ENCODE results near the gene PTEN.
"Not testable (repeated sequence)": the region's sequence is repeated elsewhere in the genome, so short reads cannot be mapped to it uniquely, and the experiment has no call there.

PTEN gene

DNA sequence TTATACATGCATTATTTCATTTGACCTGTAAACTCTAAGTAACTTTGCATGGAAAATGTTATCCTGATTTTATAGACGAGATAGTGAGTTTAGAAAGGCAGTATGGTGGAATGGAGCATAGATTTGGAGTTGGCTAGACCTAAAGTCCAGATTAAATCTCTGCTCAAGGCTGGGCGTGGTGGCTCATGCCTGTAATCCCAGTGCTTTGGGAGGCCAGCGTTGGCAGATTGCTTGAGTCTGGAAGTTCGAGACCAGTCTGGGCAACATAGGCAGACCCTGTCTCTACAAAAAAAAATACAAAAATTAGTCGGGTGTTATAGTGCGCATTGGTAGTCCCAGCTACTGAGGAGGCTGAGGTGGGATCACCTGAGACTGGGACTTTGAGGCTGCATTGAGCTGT lies 9.4 kb downstream of the PTEN start:
- DNase-seq (ENCODE audit: low spot score): no peak

DNA sequence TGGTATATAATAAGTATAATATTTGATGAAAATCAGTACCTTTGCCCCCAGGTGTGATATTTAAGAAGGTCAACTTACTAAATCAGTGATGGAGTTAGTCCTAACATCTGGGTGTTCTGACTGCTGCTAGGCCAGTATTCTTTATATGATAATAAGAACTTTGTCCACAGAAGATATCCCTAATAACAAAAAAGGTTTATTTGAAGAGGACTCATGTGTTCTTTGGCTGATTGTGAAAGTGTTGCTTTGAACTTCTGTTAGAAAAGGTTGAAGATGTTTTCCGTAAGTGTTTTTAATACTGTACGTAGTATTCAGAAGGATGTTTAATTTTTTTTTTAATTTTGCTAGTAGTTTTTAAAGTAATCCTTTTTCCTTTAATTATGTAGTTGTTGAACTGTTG lies 10.2 kb downstream of the PTEN start:
- no peak for DNase-seq (ENCODE audit: low spot score)

GRCh38 chr10:87875929-87876571 lies 12.6 kb downstream of the PTEN start:
- DNase-seq (ENCODE audit: low spot score): no peak

DNA sequence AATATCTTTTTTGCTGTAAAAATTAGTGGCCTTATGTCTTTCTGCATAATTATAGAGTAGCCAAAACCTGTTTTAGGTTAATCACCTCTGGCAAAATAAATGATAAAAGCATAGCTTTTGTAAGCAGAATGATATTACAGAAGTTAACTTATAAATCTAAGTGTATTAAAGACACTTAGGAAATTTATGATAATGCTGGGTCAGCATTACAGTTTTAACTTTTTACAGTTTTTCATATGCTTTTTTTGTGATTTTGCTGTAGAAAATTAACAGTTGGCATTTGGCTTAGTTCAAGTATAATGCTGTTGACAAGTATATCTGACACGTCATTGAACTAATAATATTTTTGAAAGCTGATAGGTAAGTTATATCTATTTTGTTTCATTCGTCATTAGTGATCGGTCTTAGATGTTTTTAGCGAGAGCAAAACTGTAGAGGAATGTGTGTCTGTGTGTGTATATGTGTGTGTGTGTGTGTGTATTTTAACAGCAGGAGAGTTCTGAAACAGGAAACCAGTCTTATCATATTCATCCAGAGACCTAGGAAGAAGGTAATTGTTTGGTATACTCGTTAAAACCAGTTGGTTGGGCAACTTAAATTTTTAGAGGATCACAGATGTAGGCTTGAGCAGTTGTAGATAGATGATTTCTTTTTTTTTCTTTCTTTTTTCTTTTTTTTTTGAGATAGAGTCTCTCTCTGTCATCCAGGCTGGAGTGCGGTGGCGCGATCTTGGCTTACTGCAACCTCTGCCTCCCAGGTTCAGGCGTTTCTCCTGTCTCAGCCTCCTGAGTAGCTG lies 15.4 kb downstream of the PTEN start:
- no peak for DNase-seq (ENCODE audit: low spot score)

GRCh38 chr10:87880336-87880735 lies 16.9 kb downstream of the PTEN start:
- DNase-seq (ENCODE audit: low spot score): no peak

- DNase-seq (ENCODE audit: low spot score): not testable (repeated sequence)
Observed at GRCh38 chr10:87881373-87882059, 18.1 kb downstream of the PTEN start.

DNA sequence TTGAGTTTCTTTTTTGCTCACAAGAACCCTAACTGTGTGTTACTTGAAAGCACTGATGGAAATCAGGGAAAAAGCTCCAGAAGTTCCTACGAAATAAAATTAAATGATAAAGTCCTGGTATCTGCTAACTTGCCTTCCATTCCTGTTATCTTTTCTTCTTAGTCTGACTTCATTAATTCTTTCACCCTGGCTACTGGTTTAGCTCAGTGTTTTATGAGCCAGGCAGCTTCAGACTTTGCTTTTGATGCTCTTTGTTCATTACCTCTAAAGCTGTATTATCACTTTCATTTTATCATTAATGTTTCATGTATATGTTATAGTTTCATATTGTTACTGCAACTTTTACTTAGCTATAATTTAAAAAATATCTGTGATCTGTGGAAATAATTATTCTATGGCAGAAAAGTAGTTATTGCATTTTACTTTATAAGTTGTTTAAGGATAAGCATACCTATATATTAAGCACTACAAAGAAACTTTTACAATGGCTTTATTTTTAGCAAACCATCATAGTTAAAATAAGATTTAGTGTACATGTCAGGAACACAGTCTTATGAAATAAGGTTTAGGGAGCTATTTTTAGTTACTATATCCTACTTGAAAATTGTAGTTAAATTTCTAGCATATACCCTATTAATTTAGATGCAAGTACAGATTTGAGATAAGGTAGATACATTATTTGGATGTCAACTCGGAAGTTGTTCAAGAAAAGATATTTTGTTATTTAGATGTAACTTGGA lies 19.3 kb downstream of the PTEN start:
- no peak for DNase-seq (ENCODE audit: low spot score)

- no peak for DNase-seq (ENCODE audit: low spot score)
Observed at GRCh38 chr10:87886635-87887034, 23.2 kb downstream of the PTEN start.

GRCh38 chr10:87887146-87887545 lies 23.7 kb downstream of the PTEN start:
- DNase-seq (ENCODE audit: low spot score): no peak

DNA sequence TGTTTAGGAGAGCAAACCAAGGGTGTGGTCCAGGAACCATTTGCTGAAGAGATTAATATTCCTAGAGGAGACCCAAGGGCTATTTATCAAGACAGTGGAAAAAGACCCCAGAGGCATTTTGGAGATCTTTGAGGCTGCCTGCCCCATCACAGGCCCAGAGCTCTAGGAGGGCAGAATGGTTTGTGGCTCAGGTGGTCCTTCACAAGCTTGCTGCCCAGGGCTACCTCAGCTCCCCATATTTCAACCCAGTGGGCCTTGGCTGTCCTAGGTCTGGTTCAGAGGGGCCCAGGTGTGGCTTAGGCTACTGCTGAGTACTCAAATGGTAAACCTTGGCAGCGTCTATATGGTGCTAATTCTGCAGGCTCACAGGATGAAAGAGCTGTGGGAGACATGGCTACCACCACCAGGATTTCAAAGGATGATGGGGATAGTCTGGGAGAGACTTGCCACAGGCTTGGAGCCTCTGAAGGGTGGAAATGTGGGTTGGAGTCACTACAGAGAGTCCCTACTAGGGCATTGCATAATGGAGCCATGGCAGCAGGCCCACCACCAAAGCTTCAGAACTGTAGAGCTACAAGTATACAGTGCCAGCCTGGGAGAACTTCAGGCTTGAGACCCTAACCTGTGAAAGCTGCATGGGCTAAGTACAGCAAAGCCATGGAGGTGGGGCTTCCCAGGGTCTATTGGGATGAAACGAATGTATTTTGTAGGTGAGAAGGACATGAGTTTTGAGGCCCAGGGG lies 24.3 kb downstream of the PTEN start:
- DNase-seq (ENCODE audit: low spot score): no peak

DNA sequence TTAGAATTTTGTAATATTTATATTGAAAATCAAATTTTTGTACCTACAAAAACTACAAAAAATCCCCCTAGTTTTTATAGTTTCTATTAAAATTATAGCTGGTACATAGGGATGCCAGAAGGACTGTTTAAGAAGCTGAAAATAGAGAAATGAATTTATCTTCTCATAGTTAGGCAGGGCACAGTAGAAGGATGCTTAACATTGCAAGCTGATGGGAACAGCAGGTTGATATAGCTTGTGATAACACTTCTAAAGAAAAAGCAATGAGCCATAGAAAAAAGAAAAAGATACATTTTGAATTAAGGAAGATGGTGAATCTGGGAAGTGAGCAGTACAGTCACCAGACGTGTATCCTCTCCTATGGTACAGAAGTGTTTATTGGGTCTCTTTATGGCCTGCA lies 32.0 kb downstream of the PTEN start:
- DNase-seq (ENCODE audit: low spot score): no peak

DNA sequence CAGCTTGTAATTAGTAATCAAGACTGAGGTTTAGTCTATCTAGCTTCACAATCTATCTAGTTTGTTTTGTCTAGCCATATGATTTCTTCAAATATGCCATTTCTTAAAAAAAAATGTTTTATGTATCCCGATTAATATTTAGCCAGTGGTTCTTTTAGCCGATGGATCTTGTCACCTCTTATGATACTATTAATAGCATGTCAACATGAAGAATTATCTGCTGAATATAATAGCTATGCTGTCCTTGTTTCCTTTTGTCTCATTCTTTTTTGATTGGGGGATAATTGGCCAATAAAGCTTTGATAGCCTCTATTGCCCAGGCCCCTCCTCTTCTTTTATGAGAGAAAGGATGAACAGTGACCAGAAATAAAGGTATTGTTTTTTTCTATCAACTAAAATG lies 32.8 kb downstream of the PTEN start:
- DNase-seq (ENCODE audit: low spot score): no peak

DNA sequence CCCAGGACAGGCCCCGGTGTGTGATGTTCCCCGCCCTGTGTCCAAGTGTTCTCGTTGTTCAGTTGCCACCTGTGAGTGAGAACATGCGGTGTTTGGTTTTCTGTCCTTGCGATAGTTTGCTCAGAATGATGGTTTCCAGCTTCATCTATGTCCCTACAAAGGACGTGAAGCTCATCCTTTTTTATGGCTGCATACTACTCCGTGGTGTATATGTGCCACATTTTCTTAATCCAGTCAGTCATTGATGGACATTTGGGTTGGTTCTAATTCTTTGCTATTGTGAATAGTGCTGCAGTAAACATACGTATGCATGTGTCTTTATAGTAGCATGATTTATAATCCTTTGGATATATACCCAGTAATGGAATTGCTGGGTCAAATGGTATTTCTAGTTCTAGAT lies 34.5 kb downstream of the PTEN start:
- DNase-seq (ENCODE audit: low spot score): not testable (repeated sequence)

GRCh38 chr10:87903396-87903795 lies 40.0 kb downstream of the PTEN start:
- DNase-seq (ENCODE audit: low spot score): not testable (repeated sequence)

DNA sequence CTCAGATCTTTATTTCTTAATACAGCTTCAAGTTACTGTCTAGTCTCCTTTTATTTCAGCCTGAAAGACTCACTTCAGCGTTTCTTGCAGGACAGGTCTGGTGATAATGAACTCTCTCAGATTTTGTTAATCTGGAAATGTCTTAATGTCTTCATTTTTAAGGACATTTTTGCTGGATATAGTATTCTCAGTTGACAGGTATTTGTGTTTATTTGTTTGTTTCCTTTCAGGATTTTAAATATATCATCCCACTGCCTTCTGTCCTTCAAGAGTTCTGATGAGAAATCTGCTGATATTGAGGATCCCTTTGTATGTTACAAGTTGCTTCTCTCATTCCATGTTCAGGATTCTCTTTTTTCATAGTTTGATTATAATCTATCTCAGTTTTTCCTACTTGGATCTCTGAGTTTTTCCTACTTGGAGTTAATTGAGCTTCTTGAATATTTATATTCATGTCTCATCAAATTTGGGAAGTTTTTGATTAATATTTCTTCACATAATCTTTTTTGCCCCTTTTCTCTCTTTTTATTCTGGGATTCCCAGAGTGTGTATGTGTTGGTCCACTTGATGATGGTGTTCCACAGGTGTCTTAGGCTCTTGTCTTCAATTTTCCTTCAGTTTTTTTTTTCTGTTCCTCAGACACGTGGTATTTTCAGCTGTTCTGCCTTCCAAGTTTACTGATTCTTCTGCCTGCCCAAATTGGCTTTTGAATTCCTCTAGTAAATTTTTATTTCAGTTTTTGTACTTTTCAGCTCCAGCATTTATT lies 49.9 kb downstream of the PTEN start:
- DNase-seq (ENCODE audit: low spot score): no peak

DNA sequence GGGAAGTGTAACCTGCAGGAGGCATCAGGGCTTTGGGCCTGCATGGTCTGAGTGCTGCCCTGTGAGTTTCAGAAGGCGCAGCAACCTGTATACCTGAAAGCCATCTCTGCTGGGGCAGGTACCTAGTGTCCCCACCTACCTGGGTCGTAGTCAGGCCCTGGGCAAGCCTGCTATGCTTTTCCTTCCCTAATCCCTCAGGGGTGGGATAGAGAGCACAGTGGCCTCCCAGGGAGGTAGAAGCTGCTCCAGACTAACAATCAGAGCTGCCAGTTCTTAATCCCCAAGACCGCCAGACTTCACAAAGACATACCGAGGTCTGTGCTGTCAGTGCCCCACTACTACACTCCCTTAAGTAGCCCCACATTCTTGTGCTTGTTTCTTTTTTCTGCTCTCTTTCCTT lies 52.0 kb downstream of the PTEN start:
- DNase-seq (ENCODE audit: low spot score): no peak

- DNase-seq (ENCODE audit: low spot score): no peak
Observed at GRCh38 chr10:87915989-87916388, 52.6 kb downstream of the PTEN start.

GRCh38 chr10:87916515-87916914 lies 53.1 kb downstream of the PTEN start:
- DNase-seq (ENCODE audit: low spot score): no peak

GRCh38 chr10:87918254-87918859 lies 54.9 kb downstream of the PTEN start:
- no peak for DNase-seq (ENCODE audit: low spot score)

DNA sequence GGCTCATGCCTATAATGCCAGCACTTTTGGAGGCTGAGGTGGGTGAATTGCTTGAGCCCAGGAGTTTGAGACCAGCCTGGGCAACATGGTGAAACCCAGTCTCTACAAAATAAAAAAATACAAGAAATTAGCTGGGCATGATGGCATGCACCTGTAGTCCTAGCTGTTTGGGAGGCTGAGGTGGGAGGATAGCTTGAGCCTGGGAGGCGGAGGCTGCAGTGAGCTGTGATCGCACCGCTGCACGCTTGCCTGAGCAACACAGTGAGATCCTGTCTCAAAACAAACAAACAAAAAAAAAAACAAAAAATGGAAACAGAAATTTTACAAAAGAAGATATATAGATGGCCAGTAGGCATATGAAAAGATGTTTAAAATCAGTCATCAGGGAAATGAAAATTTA lies 57.1 kb downstream of the PTEN start:
- DNase-seq (ENCODE audit: low spot score): no peak

Measured in LoVo (cell line).